Measurements from ENCODE around the gene C2orf92. TPM values are rescaled to one million over a fixed set of nuclear protein-coding genes. Genes with fewer than 3 reads are reported as not detected.

The C2orf92 gene
- total and polyA plus RNA-seq, 2 donors (not counting 3 experiments of a cell fraction or from before 2014, with no cell fraction given), result 1.8 to 7.9 TPM

- Histone ChIP-seq H3K9me1 (replicated peaks; ENCODE audit: control insufficient read depth, extremely low read depth, insufficient read depth, low read length) (no peaks in the 10 kb centered on the region), H3K9me3 (replicated peaks; ENCODE audit: control insufficient read depth, insufficient read depth, low read length) (no peaks in the 10 kb centered on the region), H3K27ac (ENCODE audit: insufficient read depth, low read depth, low read length) (no peak overlapping the region), H3K36me3 (ENCODE audit: control insufficient read depth in 2 of 2, extremely low read depth in 1 of 2, insufficient read depth in 2 of 2, low read length in 2 of 2) (no peaks in the 10 kb centered on the region), H4K20me1 (replicated peaks; ENCODE audit: control insufficient read depth, extremely low read depth, insufficient read depth, low read length) (no peaks in the 10 kb centered on the region), H3K4me3 (replicated peaks in 1 of 3; ENCODE audit: insufficient read depth in 1 of 3, low read depth in 1 of 3, low read length in 3 of 3) (no peak overlapping the region), H3K79me2 (ENCODE audit: control insufficient read depth, insufficient read depth, low read length) (no peaks in the 10 kb centered on the region), H2AFZ (ENCODE audit: low read depth, low read length) (no peak overlapping the region), H3K9ac (replicated peaks; ENCODE audit: extremely low read depth, insufficient read depth, low read length) (no peak overlapping the region), H3K27me3 (ENCODE audit: control insufficient read depth in 2 of 2, insufficient read depth in 2 of 2, low read length in 2 of 2) (peaks cover 2% of the 10 kb centered on the region in 2 experiments), H3K4me2 (ENCODE audit: insufficient read depth, low read length) (no peak overlapping the region), H3K4me1 (ENCODE audit: control insufficient read depth, extremely low read depth, insufficient read depth, low read length) (no peaks in the 10 kb centered on the region)
- intact Hi-C loops (cut with micrococcal nuclease) (loop anchor here (2.0 kb wide), 1 partner anchor 48 kb away; no protein-coding TSS in a partner anchor), dilution Hi-C loops (cut with MboI; ENCODE audit: extremely low pct_ligation_motif_present, low sequenced_read_pairs) (no loop called here)
- DNase-seq (ENCODE audit: low read depth, low spot score), result no peak
- no TSS peak for BruUV-seq (replicated peaks)
- CTCF ChIA-PET, result interaction anchor here (0.6 to 4.9 kb wide), 8 partner anchors 10 to 685 kb away, joined by 3 to 116 read pairs (median 4); partner anchors contain the start of gene ZAP70
- POLR2A ChIA-PET, result no interaction called here
- no peak for FAIRE-seq
- TF ChIP-seq JUN (IDR thresholded peaks at IDR 0.05; ENCODE audit: borderline replicate concordance, insufficient read depth, insufficient read length, low read depth), result no peak
- TF ChIP-seq EZH2 (IDR thresholded peaks at IDR 0.05; ENCODE audit: borderline replicate concordance, low read depth, low read length, severe bottlenecking), result no peak
- TF ChIP-seq MAX (IDR thresholded peaks at IDR 0.05; ENCODE audit: insufficient read depth, insufficient read length), result no peak
- no peak for TF ChIP-seq GATA2 (IDR thresholded peaks at IDR 0.05; ENCODE audit: insufficient read depth, insufficient read length, low read depth, low read length)
- no peak for TF ChIP-seq CTCF (IDR thresholded peaks at IDR 0.05; ENCODE audit: extremely low read depth in 1 of 2, insufficient read depth in 1 of 2, low read depth in 1 of 2, low read length in 2 of 2)
- no peak for TF ChIP-seq FOS (IDR thresholded peaks at IDR 0.05; ENCODE audit: borderline replicate concordance, insufficient read depth, low read length)
- TF ChIP-seq POLR2AphosphoS5 (IDR thresholded peaks at IDR 0.05; ENCODE audit: insufficient read depth, low read depth, low read length), result no peak
- no peak for TF ChIP-seq POLR2A (IDR thresholded peaks at IDR 0.05; ENCODE audit: low read depth, low read length)
- no peak for TF ChIP-seq MYC (IDR thresholded peaks at IDR 0.05; ENCODE audit: low read depth, low read length)
These were observed 31.7 kb downstream of the C2orf92 start for GRCh38 chr2:97701186-97701585.

Data from endothelial cell of umbilical vein (primary cell).